GM23338 (cell line): ENCODE measurements around the gene ACOX3. TPM values are rescaled to one million over a fixed set of nuclear protein-coding genes. Genes with fewer than 3 reads are reported as not detected.

ENCODE experiments used
- ATAC-seq: fragments of 200-7000 bp; cut with Tn5 transposase; 3 replicates; pipeline ENCODE4 v1.9.1; 2020
- DNase-seq: peaks from one replicate; pipeline ENCODE4 v3.0.0-alpha.2; 2015; ENCODE audit warnings: low spot score
- H2AFZ ChIP-seq: fragments of 200-600 bp; sonication (generic); 2 replicates; pipeline ENCODE4 v1.8.0; 2016; ENCODE audit warnings: antibody characterized with exemption, mild to moderate bottlenecking, moderate library complexity
- H3F3A ChIP-seq: fragments of 200-600 bp; sonication (generic); replicated peaks from 2 replicates; pipeline ENCODE4 v1.8.0; 2017; ENCODE audit warnings: antibody characterized with exemption, mixed run types, low read depth
- H3K27ac ChIP-seq: fragments of 200-600 bp; sonication (generic); 2 replicates; pipeline ENCODE4 v1.6.1; 2016; ENCODE audit warnings: low read depth
- H3K27me3 ChIP-seq: fragments of 200-600 bp; sonication (generic); 2 replicates; pipeline ENCODE4 v1.8.0; 2016; ENCODE audit warnings: mild to moderate bottlenecking, mixed run types, moderate library complexity; ENCODE audit not compliant: insufficient read depth
- H3K36me3 ChIP-seq: fragments of 200-600 bp; sonication (generic); 2 replicates; pipeline ENCODE4 v1.8.0; 2016; ENCODE audit warnings: mild to moderate bottlenecking; ENCODE audit not compliant: insufficient read depth
- H3K4me1 ChIP-seq: fragments of 200-600 bp; sonication (generic); 2 replicates; pipeline ENCODE4 v1.8.0; 2016; ENCODE audit warnings: mild to moderate bottlenecking, moderate library complexity; ENCODE audit not compliant: insufficient read depth
- H3K4me2 ChIP-seq: fragments of 200-600 bp; sonication (generic); 2 replicates; pipeline ENCODE4 v1.7.1; 2017; ENCODE audit warnings: mixed run types
- H3K4me3 ChIP-seq: fragments of 200-600 bp; sonication (generic); 2 replicates; pipeline ENCODE4 v1.6.1; 2016; ENCODE audit warnings: mixed run types
- H3K79me2 ChIP-seq: fragments of 200-600 bp; sonication (generic); replicated peaks from 2 replicates; pipeline ENCODE4 v1.8.0; 2017; ENCODE audit warnings: mild to moderate bottlenecking; ENCODE audit not compliant: insufficient read depth
- H3K9me2 ChIP-seq: fragments of 200-600 bp; sonication (generic); 2 replicates; pipeline ENCODE4 v1.8.0; 2017; ENCODE audit not compliant: insufficient read depth
- H4K20me1 ChIP-seq: fragments of 200-600 bp; sonication (generic); replicated peaks from 2 replicates; pipeline ENCODE4 v1.8.0; 2017; ENCODE audit warnings: mild to moderate bottlenecking; ENCODE audit not compliant: insufficient read depth
- H3K27ac Mint-ChIP-seq: 2 replicates; pipeline ENCODE4 v1.8.0; 2020; ENCODE audit warnings: inconsistent platforms, mild to moderate bottlenecking, moderate library complexity, mixed read lengths
- H3K27me3 Mint-ChIP-seq: 3 replicates; pipeline ENCODE4 v1.8.0; 2022; ENCODE audit warnings: low read depth, mild to moderate bottlenecking, moderate library complexity, mixed read lengths, inconsistent platforms; ENCODE audit not compliant: insufficient read depth, poor library complexity
- H3K36me3 Mint-ChIP-seq: 3 replicates; pipeline ENCODE4 v1.8.0; 2021; ENCODE audit warnings: low read depth, mild to moderate bottlenecking, inconsistent platforms, moderate library complexity, mixed read lengths
- H3K4me1 Mint-ChIP-seq: 3 replicates; pipeline ENCODE4 v1.8.0; 2020; ENCODE audit warnings: mild to moderate bottlenecking, inconsistent platforms, mixed read lengths
- H3K4me3 Mint-ChIP-seq: 3 replicates; pipeline ENCODE4 v1.8.0; 2021; ENCODE audit warnings: moderate library complexity, mild to moderate bottlenecking, inconsistent platforms, mixed read lengths
- H3K9me3 Mint-ChIP-seq: 3 replicates; pipeline ENCODE4 v1.8.0; 2020; ENCODE audit warnings: moderate library complexity, mild to moderate bottlenecking, inconsistent platforms, mixed read lengths
- CREB1 ChIP-seq: fragments of 250-450 bp; sonication (Bioruptor Pico); IDR thresholded peaks from 2 replicates; pipeline ENCODE4 v1.5.0; 2020; ENCODE audit warnings: low read depth, mild to moderate bottlenecking, moderate library complexity
- EZH2 ChIP-seq: fragments of 200-600 bp; sonication (generic); IDR thresholded peaks from one replicate; pipeline ENCODE4 v1.8.0; 2017; ENCODE audit warnings: antibody characterized with exemption, mild to moderate bottlenecking, low read depth; ENCODE audit not compliant: unreplicated experiment
- EZH2phosphoT487 ChIP-seq: fragments of 200-600 bp; sonication (generic); IDR thresholded peaks from one replicate; pipeline ENCODE4 v1.8.1; 2018; ENCODE audit warnings: antibody characterized with exemption; ENCODE audit not compliant: unreplicated experiment
- NANOG ChIP-seq: IDR thresholded peaks from 2 replicates; pipeline ENCODE4 v1.6.1; 2016; ENCODE audit warnings: antibody characterized with exemption, borderline replicate concordance
- POLR2AphosphoS5 ChIP-seq: IDR thresholded peaks from 2 replicates; pipeline ENCODE4 v1.6.1; 2016; ENCODE audit warnings: antibody characterized with exemption, low read depth
- STAT1 ChIP-seq: IDR thresholded peaks from one replicate; pipeline ENCODE4 v1.6.1; 2016; ENCODE audit warnings: antibody characterized with exemption; ENCODE audit not compliant: unreplicated experiment
- ZNF114 ChIP-seq: fragments of 250-450 bp; sonication (Bioruptor Pico); IDR thresholded peaks from 2 replicates; pipeline ENCODE4 v1.5.0; 2020; ENCODE audit warnings: mild to moderate bottlenecking, moderate library complexity
- polyA plus RNA-seq: library from polyadenylated mRNA; unstranded; fragments of >200 nt; fragmentation: Nextera tagmentation; extraction: Ambion mirVana; gene quantifications from 2 replicates; pipeline ENCODE4 v1.2.1, GENCODE V29; 2016
- total RNA-seq: library from RNA; depleted of rRNA; stranded (reverse); fragments of >200 nt; shearing (Covaris generic); gene quantifications from 2 replicates; pipeline ENCODE4 v1.2.3, GENCODE V29; 2014
- TF ChIP-seq, protein P1 (sequence below): IDR thresholded peaks from 2 replicates; pipeline ENCODE4 v1.6.1; 2016; ENCODE audit warnings: antibody characterized with exemption
- TF ChIP-seq, protein P2 (sequence below): fragments of 250-450 bp; sonication (Bioruptor Pico); IDR thresholded peaks from 2 replicates; pipeline ENCODE4 v1.5.0; 2020; ENCODE audit warnings: mild to moderate bottlenecking, moderate library complexity

ACOX3 gene
- total and polyA plus RNA-seq, 2 experiments from 2014 or later, result 6.4 to 17.2 TPM

DNA sequence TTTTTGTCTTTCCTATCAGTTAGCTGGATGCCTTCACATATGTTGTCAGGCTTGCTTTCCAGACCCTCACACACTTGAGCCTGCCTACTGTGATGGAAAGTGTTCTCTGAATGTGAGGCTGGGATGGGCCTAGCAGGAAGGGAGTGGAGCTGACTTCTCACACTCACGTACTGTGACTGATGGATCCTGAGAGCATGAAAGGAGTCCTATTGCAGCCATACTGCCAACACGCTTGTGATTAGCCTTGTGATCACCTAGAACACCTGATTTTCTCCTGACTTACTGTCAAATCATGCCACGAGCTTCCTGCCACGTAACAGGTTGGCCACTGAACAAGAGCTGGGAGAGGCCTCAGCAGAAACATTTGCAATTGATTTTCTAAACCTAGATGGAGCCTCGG is 49.9 kb downstream of the ACOX3 start:
- Histone ChIP-seq H3K27ac (no peak overlapping the region), H4K20me1 (no peaks in the 10 kb centered on the region; the same call in 1 of the 2 replicates), H3K36me3 (no peaks in the 10 kb centered on the region), H3F3A (no peaks in the 10 kb centered on the region), H2AFZ (no peak overlapping the region), H3K4me3 (no peak overlapping the region), H3K4me1 (no peaks in the 10 kb centered on the region; the same call in none of the 2 replicates), H3K79me2 (no peaks in the 10 kb centered on the region), H3K9me2 (no peaks in the 10 kb centered on the region), H3K4me2 (no peak overlapping the region), H3K27me3 (no peaks in the 10 kb centered on the region)
- Mint-ChIP-seq H3K27ac (no peak overlapping the region), H3K27me3 (peaks cover 8% of the 10 kb centered on the region), H3K4me3 (no peak overlapping the region), H3K36me3 (no peaks in the 10 kb centered on the region), H3K9me3 (no peaks in the 10 kb centered on the region; the same call in 2 of the 3 replicates), H3K4me1 (peaks cover 13% of the 10 kb centered on the region)
- DNase-seq (no peak), ATAC-seq (no peak)
- TF ChIP-seq CREB1 (CRISPR knock-in tag), result no peak
- TF ChIP-seq, protein P1, sequence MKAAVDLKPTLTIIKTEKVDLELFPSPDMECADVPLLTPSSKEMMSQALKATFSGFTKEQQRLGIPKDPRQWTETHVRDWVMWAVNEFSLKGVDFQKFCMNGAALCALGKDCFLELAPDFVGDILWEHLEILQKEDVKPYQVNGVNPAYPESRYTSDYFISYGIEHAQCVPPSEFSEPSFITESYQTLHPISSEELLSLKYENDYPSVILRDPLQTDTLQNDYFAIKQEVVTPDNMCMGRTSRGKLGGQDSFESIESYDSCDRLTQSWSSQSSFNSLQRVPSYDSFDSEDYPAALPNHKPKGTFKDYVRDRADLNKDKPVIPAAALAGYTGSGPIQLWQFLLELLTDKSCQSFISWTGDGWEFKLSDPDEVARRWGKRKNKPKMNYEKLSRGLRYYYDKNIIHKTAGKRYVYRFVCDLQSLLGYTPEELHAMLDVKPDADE, result no peak
- TF ChIP-seq NANOG, result no peak
- no peak for TF ChIP-seq STAT1
- no peak for TF ChIP-seq ZNF114 (CRISPR knock-in tag)
- TF ChIP-seq, protein P2, sequence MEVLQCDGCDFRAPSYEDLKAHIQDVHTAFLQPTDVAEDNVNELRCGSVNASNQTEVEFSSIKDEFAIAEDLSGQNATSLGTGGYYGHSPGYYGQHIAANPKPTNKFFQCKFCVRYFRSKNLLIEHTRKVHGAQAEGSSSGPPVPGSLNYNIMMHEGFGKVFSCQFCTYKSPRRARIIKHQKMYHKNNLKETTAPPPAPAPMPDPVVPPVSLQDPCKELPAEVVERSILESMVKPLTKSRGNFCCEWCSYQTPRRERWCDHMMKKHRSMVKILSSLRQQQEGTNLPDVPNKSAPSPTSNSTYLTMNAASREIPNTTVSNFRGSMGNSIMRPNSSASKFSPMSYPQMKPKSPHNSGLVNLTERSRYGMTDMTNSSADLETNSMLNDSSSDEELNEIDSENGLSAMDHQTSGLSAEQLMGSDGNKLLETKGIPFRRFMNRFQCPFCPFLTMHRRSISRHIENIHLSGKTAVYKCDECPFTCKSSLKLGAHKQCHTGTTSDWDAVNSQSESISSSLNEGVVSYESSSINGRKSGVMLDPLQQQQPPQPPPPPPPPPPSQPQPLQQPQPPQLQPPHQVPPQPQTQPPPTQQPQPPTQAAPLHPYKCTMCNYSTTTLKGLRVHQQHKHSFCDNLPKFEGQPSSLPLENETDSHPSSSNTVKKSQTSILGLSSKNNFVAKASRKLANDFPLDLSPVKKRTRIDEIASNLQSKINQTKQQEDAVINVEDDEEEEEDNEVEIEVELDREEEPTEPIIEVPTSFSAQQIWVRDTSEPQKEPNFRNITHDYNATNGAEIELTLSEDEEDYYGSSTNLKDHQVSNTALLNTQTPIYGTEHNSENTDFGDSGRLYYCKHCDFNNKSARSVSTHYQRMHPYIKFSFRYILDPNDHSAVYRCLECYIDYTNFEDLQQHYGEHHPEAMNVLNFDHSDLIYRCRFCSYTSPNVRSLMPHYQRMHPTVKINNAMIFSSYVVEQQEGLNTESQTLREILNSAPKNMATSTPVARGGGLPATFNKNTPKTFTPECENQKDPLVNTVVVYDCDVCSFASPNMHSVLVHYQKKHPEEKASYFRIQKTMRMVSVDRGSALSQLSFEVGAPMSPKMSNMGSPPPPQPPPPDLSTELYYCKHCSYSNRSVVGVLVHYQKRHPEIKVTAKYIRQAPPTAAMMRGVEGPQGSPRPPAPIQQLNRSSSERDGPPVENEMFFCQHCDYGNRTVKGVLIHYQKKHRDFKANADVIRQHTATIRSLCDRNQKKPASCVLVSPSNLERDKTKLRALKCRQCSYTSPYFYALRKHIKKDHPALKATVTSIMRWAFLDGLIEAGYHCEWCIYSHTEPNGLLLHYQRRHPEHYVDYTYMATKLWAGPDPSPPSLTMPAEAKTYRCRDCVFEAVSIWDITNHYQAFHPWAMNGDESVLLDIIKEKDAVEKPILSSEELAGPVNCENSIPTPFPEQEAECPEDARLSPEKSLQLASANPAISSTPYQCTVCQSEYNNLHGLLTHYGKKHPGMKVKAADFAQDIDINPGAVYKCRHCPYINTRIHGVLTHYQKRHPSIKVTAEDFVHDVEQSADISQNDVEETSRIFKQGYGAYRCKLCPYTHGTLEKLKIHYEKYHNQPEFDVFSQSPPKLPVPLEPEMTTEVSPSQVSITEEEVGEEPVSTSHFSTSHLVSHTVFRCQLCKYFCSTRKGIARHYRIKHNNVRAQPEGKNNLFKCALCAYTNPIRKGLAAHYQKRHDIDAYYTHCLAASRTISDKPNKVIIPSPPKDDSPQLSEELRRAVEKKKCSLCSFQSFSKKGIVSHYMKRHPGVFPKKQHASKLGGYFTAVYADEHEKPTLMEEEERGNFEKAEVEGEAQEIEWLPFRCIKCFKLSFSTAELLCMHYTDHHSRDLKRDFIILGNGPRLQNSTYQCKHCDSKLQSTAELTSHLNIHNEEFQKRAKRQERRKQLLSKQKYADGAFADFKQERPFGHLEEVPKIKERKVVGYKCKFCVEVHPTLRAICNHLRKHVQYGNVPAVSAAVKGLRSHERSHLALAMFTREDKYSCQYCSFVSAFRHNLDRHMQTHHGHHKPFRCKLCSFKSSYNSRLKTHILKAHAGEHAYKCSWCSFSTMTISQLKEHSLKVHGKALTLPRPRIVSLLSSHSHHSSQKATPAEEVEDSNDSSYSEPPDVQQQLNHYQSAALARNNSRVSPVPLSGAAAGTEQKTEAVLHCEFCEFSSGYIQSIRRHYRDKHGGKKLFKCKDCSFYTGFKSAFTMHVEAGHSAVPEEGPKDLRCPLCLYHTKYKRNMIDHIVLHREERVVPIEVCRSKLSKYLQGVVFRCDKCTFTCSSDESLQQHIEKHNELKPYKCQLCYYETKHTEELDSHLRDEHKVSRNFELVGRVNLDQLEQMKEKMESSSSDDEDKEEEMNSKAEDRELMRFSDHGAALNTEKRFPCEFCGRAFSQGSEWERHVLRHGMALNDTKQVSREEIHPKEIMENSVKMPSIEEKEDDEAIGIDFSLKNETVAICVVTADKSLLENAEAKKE, result no peak
- no peak for TF ChIP-seq EZH2phosphoT487
- no peak for TF ChIP-seq POLR2AphosphoS5
- TF ChIP-seq EZH2, result no peak
